Measurements from ENCODE around the gene LRRTM4. TPM values are rescaled to one million over a fixed set of nuclear protein-coding genes. Genes with fewer than 3 reads are reported as not detected.

LRRTM4 gene
- total and polyA plus RNA-seq, 2 of the 13 experiments (the other 11 are each of a cell fraction or from before 2014, with no cell fraction given) = 1.2 TPM

DNA sequence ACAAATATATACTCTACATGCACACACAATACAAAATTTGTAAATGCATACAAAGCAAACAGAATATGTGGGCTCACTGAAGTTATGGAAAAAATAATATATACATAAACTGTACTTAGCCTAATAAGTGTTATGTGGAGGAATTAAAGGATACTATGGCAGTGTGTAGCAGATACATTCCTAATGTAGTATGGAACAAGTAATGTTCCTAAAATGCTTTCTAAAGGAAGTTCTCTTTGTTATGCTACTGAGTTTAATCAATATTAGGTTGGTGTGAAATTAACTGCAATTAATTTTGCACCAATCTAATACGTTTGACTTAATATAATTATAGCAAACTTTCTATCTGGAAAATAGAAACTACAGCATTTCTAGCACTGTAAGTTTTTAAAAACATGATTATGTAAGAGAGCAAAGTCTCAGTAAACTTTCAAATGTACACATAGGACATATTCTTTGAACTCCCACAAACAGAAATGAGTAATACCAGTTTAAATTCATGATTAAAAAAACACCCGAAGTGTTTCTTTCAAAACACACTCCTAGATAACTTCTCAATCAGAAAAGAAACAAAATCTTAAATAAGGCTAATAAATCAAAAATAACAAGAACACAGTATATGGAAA is 331.3 kb downstream of the LRRTM4 start:
- Histone ChIP-seq H3K4me2 (ENCODE audit: low read depth, low read length) (peak overlapping the region; percentile 52), H3K4me1 (ENCODE audit: insufficient read depth, low read length) (peaks cover 31% of the 10 kb centered on the region), H4K20me1 (ENCODE audit: insufficient read depth, low read length) (no peaks in the 10 kb centered on the region), H3K27me3 (ENCODE audit: control insufficient read depth in 1 of 2, insufficient read depth in 2 of 2, low read length in 2 of 2) (no peaks in the 10 kb centered on the region), H3K27ac (ENCODE audit: extremely low read length, insufficient read depth, low read length) (peak overlapping the region; percentile 52), H3K79me2 (ENCODE audit: insufficient read depth, low read length) (no peaks in the 10 kb centered on the region), H3K9me3 (ENCODE audit: low read length) (no peaks in the 10 kb centered on the region), H2AFZ (ENCODE audit: low read length) (no peak overlapping the region), H3K36me3 (replicated peaks in 1 of 2; ENCODE audit: control insufficient read depth in 1 of 2, insufficient read depth in 2 of 2, low read length in 2 of 2) (no peaks in the 10 kb centered on the region), H3K4me3 (replicated peaks in 1 of 3; ENCODE audit: insufficient read depth in 1 of 3, low read depth in 2 of 3, low read length in 3 of 3) (peak overlapping the region in 2 of 3 experiments; percentile 34 to 43; a peak in 3 of 6 replicates), H3K9ac (ENCODE audit: insufficient read depth, low read depth, low read length) (no peak overlapping the region)
- in situ Hi-C loops (cut with HindIII; ENCODE audit: extremely low pct_ligation_motif_present, low pct_unique_long_range_greater_than_20kb) (no loop called here), intact Hi-C loops (cut with micrococcal nuclease; ENCODE audit: unreplicated experiment) (no loop called here)
- no TSS peak for BruUV-seq (replicated peaks)
- peak; percentile 59 for DNase-seq (ENCODE audit: low spot score)
- no peak for FAIRE-seq
- POLR2A ChIA-PET = no interaction called here
- 3% methylated on average over 2 of the region's 2 CpGs for WGBS (ENCODE audit: low lambda C conversion rate)
- ATAC-seq = peak; percentile 90
- CTCF ChIA-PET (ENCODE audit: low intra/inter-chr PET ratio, low total read pairs) = no interaction called here
- no peak for TF ChIP-seq SYNCRIP (IDR thresholded peaks at IDR 0.05; ENCODE audit: insufficient read depth, low read depth, low read length)
- TF ChIP-seq PRPF4 (IDR thresholded peaks at IDR 0.05; ENCODE audit: low read depth, low read length, poor library complexity, severe bottlenecking) = no peak
- TF ChIP-seq, protein P1, sequence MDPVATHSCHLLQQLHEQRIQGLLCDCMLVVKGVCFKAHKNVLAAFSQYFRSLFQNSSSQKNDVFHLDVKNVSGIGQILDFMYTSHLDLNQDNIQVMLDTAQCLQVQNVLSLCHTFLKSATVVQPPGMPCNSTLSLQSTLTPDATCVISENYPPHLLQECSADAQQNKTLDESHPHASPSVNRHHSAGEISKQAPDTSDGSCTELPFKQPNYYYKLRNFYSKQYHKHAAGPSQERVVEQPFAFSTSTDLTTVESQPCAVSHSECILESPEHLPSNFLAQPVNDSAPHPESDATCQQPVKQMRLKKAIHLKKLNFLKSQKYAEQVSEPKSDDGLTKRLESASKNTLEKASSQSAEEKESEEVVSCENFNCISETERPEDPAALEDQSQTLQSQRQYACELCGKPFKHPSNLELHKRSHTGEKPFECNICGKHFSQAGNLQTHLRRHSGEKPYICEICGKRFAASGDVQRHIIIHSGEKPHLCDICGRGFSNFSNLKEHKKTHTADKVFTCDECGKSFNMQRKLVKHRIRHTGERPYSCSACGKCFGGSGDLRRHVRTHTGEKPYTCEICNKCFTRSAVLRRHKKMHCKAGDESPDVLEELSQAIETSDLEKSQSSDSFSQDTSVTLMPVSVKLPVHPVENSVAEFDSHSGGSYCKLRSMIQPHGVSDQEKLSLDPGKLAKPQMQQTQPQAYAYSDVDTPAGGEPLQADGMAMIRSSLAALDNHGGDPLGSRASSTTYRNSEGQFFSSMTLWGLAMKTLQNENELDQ (CRISPR knock-in tag; IDR thresholded peaks at IDR 0.05; ENCODE audit: borderline replicate concordance) = no peak
- no peak for TF ChIP-seq GABPA (IDR thresholded peaks at IDR 0.05; ENCODE audit: low read depth, low read length)
- 0 out of 2 replicates have a peak, but pooled peaks have one; percentile 25 for TF ChIP-seq GABPA (CRISPR knock-in tag; IDR thresholded peaks at IDR 0.05; ENCODE audit: low read depth)
- TF ChIP-seq ZNF713 (CRISPR knock-in tag; IDR thresholded peaks at IDR 0.05) = no peak
- TF ChIP-seq, protein P2, sequence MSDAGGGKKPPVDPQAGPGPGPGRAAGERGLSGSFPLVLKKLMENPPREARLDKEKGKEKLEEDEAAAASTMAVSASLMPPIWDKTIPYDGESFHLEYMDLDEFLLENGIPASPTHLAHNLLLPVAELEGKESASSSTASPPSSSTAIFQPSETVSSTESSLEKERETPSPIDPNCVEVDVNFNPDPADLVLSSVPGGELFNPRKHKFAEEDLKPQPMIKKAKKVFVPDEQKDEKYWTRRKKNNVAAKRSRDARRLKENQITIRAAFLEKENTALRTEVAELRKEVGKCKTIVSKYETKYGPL (CRISPR knock-in tag; IDR thresholded peaks at IDR 0.05) = peak; percentile 82; the same call in 1 of the 2 replicates
- TF ChIP-seq PAX8 (CRISPR knock-in tag; IDR thresholded peaks at IDR 0.05; ENCODE audit: borderline replicate concordance) = no peak
- TF ChIP-seq, protein P3, sequence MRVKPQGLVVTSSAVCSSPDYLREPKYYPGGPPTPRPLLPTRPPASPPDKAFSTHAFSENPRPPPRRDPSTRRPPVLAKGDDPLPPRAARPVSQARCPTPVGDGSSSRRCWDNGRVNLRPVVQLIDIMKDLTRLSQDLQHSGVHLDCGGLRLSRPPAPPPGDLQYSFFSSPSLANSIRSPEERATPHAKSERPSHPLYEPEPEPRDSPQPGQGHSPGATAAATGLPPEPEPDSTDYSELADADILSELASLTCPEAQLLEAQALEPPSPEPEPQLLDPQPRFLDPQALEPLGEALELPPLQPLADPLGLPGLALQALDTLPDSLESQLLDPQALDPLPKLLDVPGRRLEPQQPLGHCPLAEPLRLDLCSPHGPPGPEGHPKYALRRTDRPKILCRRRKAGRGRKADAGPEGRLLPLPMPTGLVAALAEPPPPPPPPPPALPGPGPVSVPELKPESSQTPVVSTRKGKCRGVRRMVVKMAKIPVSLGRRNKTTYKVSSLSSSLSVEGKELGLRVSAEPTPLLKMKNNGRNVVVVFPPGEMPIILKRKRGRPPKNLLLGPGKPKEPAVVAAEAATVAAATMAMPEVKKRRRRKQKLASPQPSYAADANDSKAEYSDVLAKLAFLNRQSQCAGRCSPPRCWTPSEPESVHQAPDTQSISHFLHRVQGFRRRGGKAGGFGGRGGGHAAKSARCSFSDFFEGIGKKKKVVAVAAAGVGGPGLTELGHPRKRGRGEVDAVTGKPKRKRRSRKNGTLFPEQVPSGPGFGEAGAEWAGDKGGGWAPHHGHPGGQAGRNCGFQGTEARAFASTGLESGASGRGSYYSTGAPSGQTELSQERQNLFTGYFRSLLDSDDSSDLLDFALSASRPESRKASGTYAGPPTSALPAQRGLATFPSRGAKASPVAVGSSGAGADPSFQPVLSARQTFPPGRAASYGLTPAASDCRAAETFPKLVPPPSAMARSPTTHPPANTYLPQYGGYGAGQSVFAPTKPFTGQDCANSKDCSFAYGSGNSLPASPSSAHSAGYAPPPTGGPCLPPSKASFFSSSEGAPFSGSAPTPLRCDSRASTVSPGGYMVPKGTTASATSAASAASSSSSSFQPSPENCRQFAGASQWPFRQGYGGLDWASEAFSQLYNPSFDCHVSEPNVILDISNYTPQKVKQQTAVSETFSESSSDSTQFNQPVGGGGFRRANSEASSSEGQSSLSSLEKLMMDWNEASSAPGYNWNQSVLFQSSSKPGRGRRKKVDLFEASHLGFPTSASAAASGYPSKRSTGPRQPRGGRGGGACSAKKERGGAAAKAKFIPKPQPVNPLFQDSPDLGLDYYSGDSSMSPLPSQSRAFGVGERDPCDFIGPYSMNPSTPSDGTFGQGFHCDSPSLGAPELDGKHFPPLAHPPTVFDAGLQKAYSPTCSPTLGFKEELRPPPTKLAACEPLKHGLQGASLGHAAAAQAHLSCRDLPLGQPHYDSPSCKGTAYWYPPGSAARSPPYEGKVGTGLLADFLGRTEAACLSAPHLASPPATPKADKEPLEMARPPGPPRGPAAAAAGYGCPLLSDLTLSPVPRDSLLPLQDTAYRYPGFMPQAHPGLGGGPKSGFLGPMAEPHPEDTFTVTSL (CRISPR knock-in tag; IDR thresholded peaks at IDR 0.05; ENCODE audit: borderline replicate concordance) = peak; percentile 98; the same call in 1 of the 2 replicates
- TF ChIP-seq, protein P4, sequence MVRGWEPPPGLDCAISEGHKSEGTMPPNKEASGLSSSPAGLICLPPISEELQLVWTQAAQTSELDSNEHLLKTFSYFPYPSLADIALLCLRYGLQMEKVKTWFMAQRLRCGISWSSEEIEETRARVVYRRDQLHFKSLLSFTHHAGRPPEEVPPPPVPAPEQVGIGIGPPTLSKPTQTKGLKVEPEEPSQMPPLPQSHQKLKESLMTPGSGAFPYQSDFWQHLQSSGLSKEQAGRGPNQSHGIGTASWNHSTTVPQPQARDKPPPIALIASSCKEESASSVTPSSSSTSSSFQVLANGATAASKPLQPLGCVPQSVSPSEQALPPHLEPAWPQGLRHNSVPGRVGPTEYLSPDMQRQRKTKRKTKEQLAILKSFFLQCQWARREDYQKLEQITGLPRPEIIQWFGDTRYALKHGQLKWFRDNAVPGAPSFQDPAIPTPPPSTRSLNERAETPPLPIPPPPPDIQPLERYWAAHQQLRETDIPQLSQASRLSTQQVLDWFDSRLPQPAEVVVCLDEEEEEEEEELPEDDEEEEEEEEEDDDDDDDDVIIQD (CRISPR knock-in tag; IDR thresholded peaks at IDR 0.05; ENCODE audit: low read depth) = peak; percentile 90
- TF ChIP-seq NR2F6 (IDR thresholded peaks at IDR 0.05) = peak; percentile 24; the same call in 1 of the 2 replicates
- TF ChIP-seq NR2F6 (CRISPR knock-in tag; IDR thresholded peaks at IDR 0.05) = no peak
- TF ChIP-seq SP2 (CRISPR knock-in tag; IDR thresholded peaks at IDR 0.05) = no peak
- peak; percentile 30; the same call in 1 of the 2 replicates for TF ChIP-seq SIX4 (CRISPR knock-in tag; IDR thresholded peaks at IDR 0.05)
- peak; percentile 71; the same call in 1 of the 2 replicates for TF ChIP-seq ZFP1 (CRISPR knock-in tag; IDR thresholded peaks at IDR 0.05)
- TF ChIP-seq NCOA2 (CRISPR knock-in tag; IDR thresholded peaks at IDR 0.05) = peak; percentile 77
